ENCODE measurements around the gene C2orf78.
A peak's percentile ranks its signal among the peaks of the same experiment; 100 is the strongest.
"Not testable (repeated sequence)": the region's sequence is repeated elsewhere in the genome, so short reads cannot be mapped to it uniquely, and the experiment has no call there.

The C2orf78 gene, protein sequence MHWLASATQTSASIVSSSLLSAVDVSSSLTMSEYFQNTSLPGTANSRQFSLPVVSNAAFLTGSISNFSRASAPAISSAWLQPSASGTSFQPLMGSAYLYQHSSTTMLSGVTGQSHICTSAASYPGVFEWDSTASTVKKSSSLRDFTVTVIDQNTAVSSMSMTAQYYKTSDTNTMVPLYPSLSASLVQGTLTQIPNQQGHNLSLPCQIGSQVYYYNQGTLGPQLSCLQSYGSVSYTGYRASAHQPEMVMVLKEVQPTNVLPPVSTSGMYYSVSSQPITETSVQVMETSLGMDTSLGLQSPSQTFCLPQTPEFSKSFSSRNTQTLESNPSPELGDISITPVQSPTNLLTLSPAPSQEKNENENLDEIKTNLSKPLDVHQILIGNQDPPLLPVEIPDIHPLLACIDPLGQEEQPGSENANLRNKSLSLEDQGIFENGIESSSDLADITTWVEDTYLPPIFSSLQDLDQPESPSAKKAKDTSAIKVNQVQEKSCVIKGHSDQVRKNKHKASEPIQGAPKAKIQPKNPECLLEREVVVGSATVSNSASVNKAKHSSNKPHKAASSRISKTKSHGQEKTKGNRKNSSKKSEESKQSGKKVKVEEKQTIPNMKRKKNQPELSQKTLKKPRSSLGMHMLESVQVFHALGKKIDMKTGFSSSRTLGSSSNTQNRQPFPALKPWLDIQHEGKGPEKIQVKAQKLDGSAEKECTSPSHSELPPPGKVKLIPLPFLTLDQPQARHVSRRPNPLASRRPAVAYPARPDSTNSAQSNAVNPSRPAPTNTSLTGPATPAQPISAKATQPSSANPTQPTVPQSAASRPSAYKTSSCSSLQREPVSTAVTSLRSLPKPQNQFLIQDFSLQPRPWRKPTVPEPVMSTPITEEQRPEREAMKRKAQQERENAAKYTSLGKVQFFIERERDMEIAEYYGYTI

GRCh38 chr2:73783883-73784282 is at the start of gene C2orf78:
Gene C2orf78 (plus strand): TSS chr2:73784183. CDS start chr2:73784310, 127 bp downstream.
- not testable (repeated sequence) for H3K4me3 Mint-ChIP-seq; H3K9me3 Mint-ChIP-seq; H3K27ac Mint-ChIP-seq; H3K27me3 Mint-ChIP-seq; H3K36me3 Mint-ChIP-seq (ENCODE audit: low read depth); H3K4me1 Mint-ChIP-seq (ENCODE audit: low read depth)

DNA sequence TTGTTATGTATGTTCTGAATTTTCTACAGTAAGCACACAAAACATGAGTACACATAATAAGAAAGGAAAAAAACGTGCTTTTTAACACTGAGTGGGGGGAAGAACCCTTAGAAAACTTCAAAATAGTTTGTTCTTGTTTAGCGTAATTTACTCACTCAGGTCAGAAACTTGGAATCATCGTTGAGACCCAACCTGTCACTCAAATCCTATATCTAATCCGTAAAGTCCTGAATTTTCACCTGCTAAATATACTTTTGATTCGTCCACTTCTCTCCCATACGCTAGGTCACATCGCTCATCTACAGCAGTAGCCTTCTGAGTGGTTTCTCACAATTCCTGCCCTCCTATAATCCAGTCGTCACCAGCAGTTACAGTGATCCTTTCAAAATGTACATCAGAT is 47.6 kb upstream of the C2orf78 start:
- peak overlapping the region; percentile 100 for H3K4me3 Mint-ChIP-seq
- H3K9me3 Mint-ChIP-seq = peaks cover 4% of the 10 kb centered on the region
- H3K4me1 Mint-ChIP-seq (ENCODE audit: low read depth) = peaks cover 23% of the 10 kb centered on the region
- H3K36me3 Mint-ChIP-seq (ENCODE audit: low read depth) = peaks cover 44% of the 10 kb centered on the region
- peak overlapping the region; percentile 93 for H3K27ac Mint-ChIP-seq
- no peaks in the 10 kb centered on the region for H3K27me3 Mint-ChIP-seq

DNA sequence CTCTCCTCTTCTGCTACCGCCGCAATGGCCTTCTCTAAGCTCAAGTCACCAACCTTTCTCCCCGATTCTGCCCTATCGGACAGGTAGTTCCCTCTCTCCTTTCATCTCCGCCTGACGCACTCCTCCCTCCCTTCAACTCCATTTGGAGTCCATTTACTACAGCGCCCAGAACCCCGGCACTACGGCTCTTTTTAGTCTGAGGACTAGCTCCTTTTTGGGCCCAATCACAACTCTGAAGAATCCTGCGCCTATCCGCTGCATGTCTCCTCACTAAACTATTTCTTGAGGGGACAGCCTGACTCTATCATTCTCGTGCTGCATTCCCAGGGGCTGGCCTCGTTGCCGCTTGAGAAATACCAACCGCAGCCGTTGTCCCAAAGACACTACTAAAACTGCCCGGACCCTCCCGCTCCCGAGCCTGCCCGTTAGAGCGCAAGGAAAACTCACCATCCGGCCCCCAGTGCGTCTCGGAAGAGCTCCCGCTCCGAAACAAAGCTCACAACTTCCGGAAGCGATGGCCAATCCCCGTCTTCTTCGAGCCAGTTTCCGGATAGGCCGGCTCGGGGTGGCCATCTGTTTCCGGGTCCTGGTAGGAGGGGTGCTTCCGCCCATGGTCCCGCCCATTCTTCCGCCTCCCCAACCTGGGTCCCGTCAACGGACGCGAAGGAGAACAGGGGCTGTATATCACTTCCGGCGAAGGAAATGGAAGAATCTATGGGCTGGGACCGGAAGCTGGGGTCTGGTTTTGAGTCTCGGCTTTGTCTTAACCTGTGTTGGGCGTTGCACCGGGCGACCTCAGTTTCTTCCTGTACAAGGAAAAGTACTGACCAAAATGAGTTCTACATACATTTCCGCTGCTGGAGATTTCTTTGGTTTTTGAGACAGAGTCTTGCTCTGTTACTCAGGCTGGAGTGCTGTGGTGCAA is 46.9 kb upstream of the C2orf78 start, which contains the start of gene TPRKB:
TPRKB (minus strand) TSS at position 491 of the 925 bp plus-strand sequence. CDS start 2,776 bp downstream, outside the sequence.
- no peaks in the 10 kb centered on the region for H3K27me3 Mint-ChIP-seq
- peaks cover 44% of the 10 kb centered on the region for H3K36me3 Mint-ChIP-seq (ENCODE audit: low read depth)
- peaks cover 23% of the 10 kb centered on the region for H3K4me1 Mint-ChIP-seq (ENCODE audit: low read depth)
- H3K9me3 Mint-ChIP-seq = peaks cover 4% of the 10 kb centered on the region
- H3K4me3 Mint-ChIP-seq = peak within 1 kb of the TSS; percentile 100
- peak within 1 kb of the TSS; percentile 93 for H3K27ac Mint-ChIP-seq

DNA sequence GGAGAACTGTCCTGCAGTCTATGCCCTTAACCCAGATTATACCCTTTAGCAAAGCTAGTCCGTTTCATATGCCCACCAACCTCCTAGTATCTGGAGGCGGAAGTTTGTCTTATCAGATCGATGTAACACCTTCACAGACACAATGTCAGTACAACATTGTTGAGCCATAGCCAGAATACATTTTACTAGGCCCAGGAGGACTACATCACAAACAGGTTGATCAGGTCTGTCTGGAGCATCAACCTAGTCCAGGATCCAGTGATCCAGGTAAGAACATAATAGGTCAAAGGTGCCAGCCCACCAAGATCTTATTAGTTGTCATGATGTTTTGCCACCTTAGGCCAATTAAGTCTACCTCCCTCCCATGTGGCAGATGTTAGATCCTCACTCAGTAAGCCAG is 44.9 kb upstream of the C2orf78 start:
- H3K4me1 Mint-ChIP-seq (ENCODE audit: low read depth) = peaks cover 23% of the 10 kb centered on the region
- H3K27ac Mint-ChIP-seq = no peak overlapping the region
- peaks cover 37% of the 10 kb centered on the region for H3K36me3 Mint-ChIP-seq (ENCODE audit: low read depth)
- H3K4me3 Mint-ChIP-seq = no peak overlapping the region
- no peaks in the 10 kb centered on the region for H3K27me3 Mint-ChIP-seq
- peaks cover 4% of the 10 kb centered on the region for H3K9me3 Mint-ChIP-seq

GRCh38 chr2:73740767-73741166 is 43.2 kb upstream of the C2orf78 start:
- Mint-ChIP-seq H3K9me3 (peaks cover 4% of the 10 kb centered on the region), H3K4me1 (ENCODE audit: low read depth) (peaks cover 20% of the 10 kb centered on the region), H3K27ac (no peak overlapping the region), H3K27me3 (no peaks in the 10 kb centered on the region), H3K4me3 (no peak overlapping the region), H3K36me3 (ENCODE audit: low read depth) (peaks cover 43% of the 10 kb centered on the region)

GRCh38 chr2:73746015-73746876 is 37.7 kb upstream of the C2orf78 start:
- peaks cover 55% of the 10 kb centered on the region for H3K36me3 Mint-ChIP-seq (ENCODE audit: low read depth)
- H3K27me3 Mint-ChIP-seq = no peaks in the 10 kb centered on the region
- no peak overlapping the region for H3K27ac Mint-ChIP-seq
- H3K4me1 Mint-ChIP-seq (ENCODE audit: low read depth) = peaks cover 15% of the 10 kb centered on the region
- no peaks in the 10 kb centered on the region for H3K9me3 Mint-ChIP-seq
- no peak overlapping the region for H3K4me3 Mint-ChIP-seq

- H3K36me3 Mint-ChIP-seq (ENCODE audit: low read depth) = peaks cover 50% of the 10 kb centered on the region
- no peak overlapping the region for H3K4me3 Mint-ChIP-seq
- H3K9me3 Mint-ChIP-seq = no peaks in the 10 kb centered on the region
- no peaks in the 10 kb centered on the region for H3K27me3 Mint-ChIP-seq
- no peak overlapping the region for H3K27ac Mint-ChIP-seq
- peaks cover 15% of the 10 kb centered on the region for H3K4me1 Mint-ChIP-seq (ENCODE audit: low read depth)
Observed at GRCh38 chr2:73746877-73747208, 37.1 kb upstream of the C2orf78 start.

DNA sequence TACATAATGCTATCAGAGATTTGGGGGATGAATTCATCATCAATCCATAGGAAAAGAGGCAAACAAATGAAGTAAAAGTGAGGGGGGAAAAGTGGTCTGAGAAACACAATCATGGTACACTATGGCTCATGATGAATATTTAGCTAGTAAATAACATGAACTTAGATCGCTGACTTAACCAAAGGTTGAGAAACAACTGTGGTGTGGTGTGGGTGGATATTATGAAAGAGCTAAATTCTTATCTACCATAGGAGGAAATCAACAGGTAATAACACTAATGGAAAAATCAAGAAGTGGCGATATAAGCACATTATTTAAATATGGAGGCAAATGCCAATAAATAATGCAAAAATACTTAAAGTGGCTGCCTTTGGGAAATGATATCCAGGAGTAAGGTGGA is 34.7 kb upstream of the C2orf78 start:
- Mint-ChIP-seq H3K27ac (no peak overlapping the region), H3K9me3 (no peaks in the 10 kb centered on the region), H3K27me3 (no peaks in the 10 kb centered on the region), H3K4me3 (no peak overlapping the region), H3K4me1 (ENCODE audit: low read depth) (peaks cover 16% of the 10 kb centered on the region), H3K36me3 (ENCODE audit: low read depth) (peaks cover 50% of the 10 kb centered on the region)

GRCh38 chr2:73754332-73754731 is 29.7 kb upstream of the C2orf78 start:
- H3K9me3 Mint-ChIP-seq, H3K27ac Mint-ChIP-seq, H3K4me3 Mint-ChIP-seq: not testable (repeated sequence)

GRCh38 chr2:73759285-73759764 is 24.7 kb upstream of the C2orf78 start:
- peaks cover 2% of the 10 kb centered on the region for H3K4me1 Mint-ChIP-seq (ENCODE audit: low read depth)
- peaks cover 71% of the 10 kb centered on the region for H3K36me3 Mint-ChIP-seq (ENCODE audit: low read depth)
- no peaks in the 10 kb centered on the region for H3K27me3 Mint-ChIP-seq
- no peak overlapping the region for H3K4me3 Mint-ChIP-seq
- H3K9me3 Mint-ChIP-seq = no peaks in the 10 kb centered on the region
- no peak overlapping the region for H3K27ac Mint-ChIP-seq

More at GRCh38 chr2:73754332-73754731, 29.7 kb upstream of the C2orf78 start:
- H3K27me3 Mint-ChIP-seq; H3K4me1 Mint-ChIP-seq (ENCODE audit: low read depth): not testable (repeated sequence)
- H3K36me3 Mint-ChIP-seq (ENCODE audit: low read depth) = peaks cover 47% of the 10 kb centered on the region

DNA sequence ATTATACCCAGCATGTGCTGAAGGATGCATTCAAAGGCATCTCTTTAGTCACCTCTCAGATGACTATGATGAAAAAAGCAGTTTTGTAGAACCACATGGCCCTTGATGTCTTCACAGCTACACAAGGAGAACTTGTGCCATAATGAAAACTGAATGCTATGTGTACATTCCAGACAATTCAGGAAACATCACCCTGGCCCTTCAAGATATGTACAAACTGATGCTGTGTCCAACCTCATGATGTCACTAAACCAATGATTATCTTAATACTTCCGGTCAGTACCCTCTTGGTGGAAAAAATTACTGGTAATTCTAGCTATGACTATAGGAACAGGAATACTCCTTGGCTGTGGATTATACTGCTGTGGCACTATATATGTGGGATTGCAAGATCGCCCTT is 24.1 kb upstream of the C2orf78 start:
- H3K9me3 Mint-ChIP-seq = no peaks in the 10 kb centered on the region

DNA sequence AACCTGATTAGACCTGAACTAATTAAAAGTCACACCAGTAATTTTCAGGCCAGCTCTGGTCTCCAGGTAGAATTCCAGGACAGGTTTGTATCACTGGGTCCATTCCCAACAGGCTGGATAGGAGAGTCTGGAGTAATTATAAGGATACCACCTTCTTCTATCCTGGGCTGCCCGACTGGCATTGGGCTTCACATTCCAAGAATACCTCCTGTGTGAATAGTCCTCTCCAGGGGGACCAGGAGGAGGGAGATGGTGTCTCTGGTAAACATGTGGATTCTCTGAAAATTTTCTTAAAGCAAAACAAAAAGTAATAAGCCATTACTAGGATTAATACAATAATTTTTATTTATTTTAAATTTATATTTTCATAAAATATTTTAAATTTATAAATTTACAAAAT is 21.4 kb upstream of the C2orf78 start:
- Mint-ChIP-seq H3K9me3 (no peaks in the 10 kb centered on the region), H3K4me3 (no peak overlapping the region), H3K4me1 (ENCODE audit: low read depth) (no peaks in the 10 kb centered on the region), H3K27me3 (no peaks in the 10 kb centered on the region), H3K27ac (no peak overlapping the region), H3K36me3 (ENCODE audit: low read depth) (peaks cover 80% of the 10 kb centered on the region)

More for the DNA sequence above, 24.1 kb upstream of the C2orf78 start:
- Mint-ChIP-seq H3K4me1 (ENCODE audit: low read depth) (no peaks in the 10 kb centered on the region), H3K27ac (no peak overlapping the region), H3K27me3 (no peaks in the 10 kb centered on the region), H3K36me3 (ENCODE audit: low read depth) (peaks cover 71% of the 10 kb centered on the region), H3K4me3 (no peak overlapping the region)

DNA sequence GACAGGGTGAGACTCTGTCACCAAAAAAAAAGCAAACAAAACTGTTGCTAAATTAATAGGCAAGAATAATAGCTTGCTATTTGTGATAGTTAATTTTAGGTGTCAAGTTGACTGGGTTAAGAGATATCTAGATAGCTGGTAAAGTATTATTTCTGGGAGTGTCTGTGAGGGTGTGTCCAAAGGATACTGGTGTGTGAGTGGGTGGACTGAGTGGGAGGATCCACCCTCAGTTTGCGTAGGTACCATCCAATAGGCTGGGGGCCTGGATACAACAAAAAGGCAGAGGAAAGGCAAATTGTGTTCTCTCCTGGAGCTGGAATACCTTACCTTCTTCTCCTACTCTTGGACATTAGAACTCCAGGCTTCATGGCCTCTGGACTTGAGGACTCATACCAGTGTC is 19.0 kb upstream of the C2orf78 start:
- Mint-ChIP-seq H3K4me3 (no peak overlapping the region), H3K36me3 (ENCODE audit: low read depth) (peaks cover 83% of the 10 kb centered on the region), H3K9me3 (no peaks in the 10 kb centered on the region), H3K27ac (no peak overlapping the region), H3K4me1 (ENCODE audit: low read depth) (no peaks in the 10 kb centered on the region), H3K27me3 (no peaks in the 10 kb centered on the region)
